Fibroblast of peridontal ligament (primary cell): ENCODE measurements around the gene UPF1.
"Not testable (repeated sequence)": the region's sequence is repeated elsewhere in the genome, so short reads cannot be mapped to it uniquely, and the experiment has no call there.

ENCODE experiments used
- DNase-seq: peaks from one replicate; pipeline ENCODE4 v3.0.0-alpha.2; 2010; ENCODE audit errors: extremely low read depth

The UPF1 gene

DNA sequence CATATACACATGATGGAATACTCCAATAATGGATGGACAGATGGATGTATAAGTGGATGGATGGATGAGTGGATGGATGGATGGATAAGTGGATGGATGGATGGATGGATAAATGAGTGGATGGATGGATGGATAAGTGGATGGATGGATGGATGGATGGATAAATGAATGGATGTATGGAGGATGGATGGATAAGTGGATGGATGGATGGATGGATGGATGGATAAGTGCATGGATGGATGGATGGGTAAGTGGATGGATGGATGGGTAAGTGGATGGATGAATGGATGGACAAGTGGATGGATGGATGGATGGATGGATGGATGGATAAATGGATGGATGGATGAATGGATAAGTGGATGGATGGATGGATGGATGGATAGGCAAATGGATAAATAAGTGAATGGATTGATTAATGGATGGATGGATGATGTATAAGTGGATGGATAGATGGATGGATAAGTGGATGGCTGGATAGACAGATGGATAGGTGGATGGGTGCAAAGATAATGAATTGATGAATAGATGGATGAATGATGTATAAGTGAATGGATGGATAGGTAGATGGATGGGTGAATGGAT is 32.3 kb upstream of the UPF1 start:
- DNase-seq: no peak

DNA sequence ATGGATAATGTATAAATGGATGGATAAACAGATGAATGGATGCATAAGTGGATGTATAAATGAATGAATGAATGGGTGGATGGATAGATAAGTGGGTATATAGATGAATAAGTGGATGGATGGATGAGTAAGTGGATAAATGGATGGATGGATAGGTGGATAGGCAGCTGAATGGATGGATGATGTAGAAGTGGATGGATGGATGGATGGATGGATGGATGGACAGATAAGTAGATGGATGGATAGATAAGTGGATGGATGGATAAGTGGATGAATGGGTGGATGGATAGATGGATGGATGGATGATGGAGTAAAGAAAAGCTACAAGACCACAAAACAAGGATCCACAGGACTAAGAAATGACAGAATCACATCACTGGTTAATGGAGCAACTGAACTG is 31.7 kb upstream of the UPF1 start:
- DNase-seq: no peak

- DNase-seq: no peak
Measured at GRCh38 chr19:18800636-18801035, 31.1 kb upstream of the UPF1 start.

GRCh38 chr19:18802354-18802753 is 29.4 kb upstream of the UPF1 start:
- no peak for DNase-seq

DNA sequence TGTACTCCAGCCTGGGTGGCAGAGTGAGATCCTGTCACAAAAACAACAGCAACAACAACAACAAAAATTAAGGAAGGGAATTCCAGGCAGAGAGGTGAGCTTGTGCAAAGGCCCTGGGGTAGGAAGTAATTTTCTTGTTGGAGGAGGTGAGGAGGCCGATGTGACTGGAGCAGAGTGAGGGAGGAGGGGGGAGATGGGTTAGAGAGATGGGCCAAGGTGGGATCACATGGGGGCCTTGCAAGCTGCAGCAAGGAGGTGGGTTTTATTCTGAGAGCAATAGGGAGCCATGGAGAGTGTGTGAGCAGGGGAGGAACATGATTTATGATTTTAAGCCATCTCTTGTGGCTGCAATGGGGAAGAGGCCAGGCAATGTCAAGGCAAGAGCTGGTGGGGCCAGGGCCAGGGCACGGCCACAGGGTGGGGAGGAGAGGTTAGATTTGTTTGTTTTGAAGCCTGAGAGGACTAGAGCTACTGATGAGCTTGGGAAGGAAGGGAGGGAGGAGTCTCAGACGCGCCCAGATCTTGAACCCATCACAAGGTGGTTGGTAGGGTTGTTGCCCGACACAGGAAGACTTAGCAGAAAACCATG is 28.1 kb upstream of the UPF1 start:
- no peak for DNase-seq

GRCh38 chr19:18804139-18804601 is 27.6 kb upstream of the UPF1 start:
- no peak for DNase-seq

GRCh38 chr19:18804643-18805042 is 27.1 kb upstream of the UPF1 start:
- no peak for DNase-seq

GRCh38 chr19:18807861-18808331 is 23.9 kb upstream of the UPF1 start:
- DNase-seq: peak; percentile 18

DNA sequence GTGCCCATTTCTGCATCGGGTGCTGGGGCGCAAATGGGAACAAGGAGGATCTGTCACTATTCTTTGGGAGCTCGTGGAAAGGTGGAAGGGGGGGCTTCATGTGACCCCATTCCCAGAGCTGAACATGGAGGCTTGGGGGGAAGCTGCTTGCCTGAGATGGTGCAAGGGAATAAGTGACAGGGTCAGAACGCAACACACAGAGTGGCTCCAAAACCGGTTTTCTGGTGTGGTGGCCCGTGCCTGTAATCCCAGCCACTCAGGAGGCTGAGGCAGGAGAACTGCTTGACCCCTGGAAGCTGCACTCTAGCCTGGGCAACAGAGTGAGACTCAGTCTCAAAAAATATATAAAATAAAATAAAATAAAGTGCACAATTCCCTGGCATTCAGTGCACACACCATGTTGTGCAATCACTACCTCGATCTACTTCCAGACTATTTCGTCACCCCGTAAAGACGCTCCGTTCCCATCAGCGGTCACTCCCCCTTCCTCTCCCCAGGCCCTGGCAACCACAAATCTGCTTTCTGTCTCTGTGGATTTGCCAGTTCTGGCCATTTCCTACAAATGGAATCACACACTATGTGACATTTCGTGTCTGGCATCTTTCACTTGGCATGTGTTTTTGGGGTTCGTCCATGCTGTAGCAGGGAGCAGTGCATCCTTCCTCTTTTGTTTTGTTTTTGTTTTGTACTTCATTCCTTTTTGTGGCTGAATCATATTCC is 22.4 kb upstream of the UPF1 start:
- DNase-seq: peak; percentile 62

DNA sequence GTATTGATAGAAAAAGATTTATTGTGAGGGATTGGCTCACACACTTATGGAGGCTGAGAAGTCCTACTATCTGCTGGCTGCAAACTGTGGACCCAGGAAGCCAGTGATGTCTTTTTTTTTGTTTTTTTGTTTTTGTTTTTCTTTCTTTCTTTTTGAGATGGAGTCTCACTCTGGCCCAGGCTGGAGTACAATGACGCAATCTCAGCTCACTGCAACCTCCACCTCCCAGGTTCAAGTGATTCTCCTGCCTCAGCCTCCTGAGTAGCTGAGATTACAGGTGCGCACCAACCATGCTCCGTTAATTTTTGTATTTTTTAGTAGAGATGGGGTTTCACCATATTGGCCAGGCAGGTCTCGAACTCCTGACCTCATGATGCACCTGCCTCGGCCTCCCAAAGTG is 20.1 kb upstream of the UPF1 start:
- DNase-seq: not testable (repeated sequence)

DNA sequence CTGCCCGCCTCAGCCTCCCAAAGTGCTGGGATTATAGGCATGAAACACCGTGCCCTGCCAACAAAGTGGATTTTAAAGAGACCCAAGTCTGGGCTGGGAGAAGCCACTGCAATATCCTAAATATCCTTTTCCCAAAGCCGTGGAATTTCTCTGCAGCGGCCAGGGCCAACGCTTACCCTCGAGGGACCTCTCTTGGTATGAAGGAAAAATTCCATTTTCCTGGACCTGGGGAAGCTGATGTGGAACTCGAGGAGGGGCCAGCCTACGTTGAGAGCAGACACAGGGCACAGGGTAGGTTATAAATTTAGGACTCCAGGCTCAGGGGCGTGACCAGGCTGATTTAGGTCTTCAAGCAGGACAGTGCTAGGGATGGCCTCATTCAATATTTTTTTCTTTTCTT is 17.7 kb upstream of the UPF1 start:
- peak; percentile 68 for DNase-seq

- no peak for DNase-seq
Measured at GRCh38 chr19:18815673-18816072, 16.1 kb upstream of the UPF1 start.

GRCh38 chr19:18816645-18817044 is 15.1 kb upstream of the UPF1 start:
- not testable (repeated sequence) for DNase-seq

DNA sequence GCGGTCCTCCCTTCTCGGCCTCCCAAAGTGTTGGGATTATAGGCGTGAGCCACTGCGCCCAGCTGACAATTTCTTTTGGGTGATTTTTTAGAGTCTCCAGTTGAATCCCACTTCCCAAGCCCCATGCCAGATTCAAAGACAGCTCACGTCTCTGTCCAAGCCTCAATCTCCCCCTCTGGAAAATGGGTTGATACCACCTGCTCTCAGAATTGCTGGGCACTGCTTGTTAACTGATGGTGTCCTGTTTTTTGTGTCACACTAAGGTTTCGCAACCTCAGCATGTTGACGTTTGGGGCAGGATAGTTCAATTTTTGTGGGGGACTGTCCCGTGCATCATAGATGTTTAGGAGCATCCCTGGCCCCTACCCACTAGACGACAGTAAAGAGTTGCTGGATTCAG is 14.2 kb upstream of the UPF1 start:
- DNase-seq: no peak

- DNase-seq: no peak
Measured at GRCh38 chr19:18828786-18829185, 3.0 kb upstream of the UPF1 start.

DNA sequence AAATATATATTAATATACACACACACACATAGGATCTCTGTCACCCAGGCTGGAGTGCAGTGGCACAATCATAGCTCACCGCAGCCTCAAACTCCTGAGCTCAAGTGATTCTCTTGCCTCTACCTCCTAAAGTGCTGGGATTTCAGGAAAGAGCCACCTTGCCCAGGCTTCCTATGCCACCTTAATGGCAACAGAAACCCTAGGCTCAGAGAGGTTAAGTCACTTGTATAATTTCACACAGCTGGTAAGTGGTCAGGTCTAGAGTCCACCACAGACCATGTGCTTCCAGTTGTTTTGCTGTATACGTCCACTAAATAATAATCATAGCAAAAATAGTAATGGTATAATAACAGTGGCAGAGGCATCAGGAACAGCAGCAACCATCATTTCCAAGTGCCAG is 1.3 kb upstream of the UPF1 start:
- DNase-seq: no peak

DNA sequence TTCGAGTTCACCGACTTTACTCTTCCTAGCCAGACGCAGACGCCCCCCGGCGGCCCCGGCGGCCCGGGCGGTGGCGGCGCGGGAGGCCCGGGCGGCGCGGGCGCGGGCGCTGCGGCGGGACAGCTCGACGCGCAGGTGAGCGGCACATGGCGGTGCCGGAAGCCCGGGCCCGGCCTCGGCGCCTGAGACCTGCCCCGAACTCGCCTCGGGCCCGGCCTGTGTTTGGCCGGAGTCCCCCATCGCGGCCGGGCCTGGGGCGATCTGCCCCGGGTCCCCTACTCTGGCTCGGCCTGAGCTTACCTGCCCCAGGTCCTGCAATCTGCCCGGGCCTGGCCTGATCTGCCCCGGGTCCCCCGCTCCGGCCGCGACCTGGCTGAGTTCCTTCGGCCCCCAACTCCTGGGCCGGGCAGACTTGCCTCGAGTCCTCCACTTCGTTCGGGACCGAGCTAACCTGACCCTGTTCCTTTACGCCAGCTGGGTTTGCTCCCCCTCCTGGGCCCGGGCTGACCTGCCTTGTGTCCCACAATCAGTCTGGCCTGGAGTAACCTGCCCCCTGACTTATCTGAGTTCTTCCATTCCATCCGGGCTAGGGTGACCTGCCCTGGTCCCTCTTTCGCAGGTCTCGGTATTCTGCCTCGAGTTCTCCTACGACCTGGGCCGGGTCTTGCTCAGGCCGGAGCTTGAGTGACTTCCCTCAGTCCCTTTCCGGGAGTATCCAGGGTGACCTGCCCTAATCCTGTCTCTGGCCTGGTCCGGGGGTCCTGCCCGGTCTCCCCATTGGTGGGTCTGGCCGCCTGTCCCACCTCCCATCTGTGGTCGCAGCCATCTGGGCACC is 764 bp downstream of the UPF1 start:
- no peak for DNase-seq

DNA sequence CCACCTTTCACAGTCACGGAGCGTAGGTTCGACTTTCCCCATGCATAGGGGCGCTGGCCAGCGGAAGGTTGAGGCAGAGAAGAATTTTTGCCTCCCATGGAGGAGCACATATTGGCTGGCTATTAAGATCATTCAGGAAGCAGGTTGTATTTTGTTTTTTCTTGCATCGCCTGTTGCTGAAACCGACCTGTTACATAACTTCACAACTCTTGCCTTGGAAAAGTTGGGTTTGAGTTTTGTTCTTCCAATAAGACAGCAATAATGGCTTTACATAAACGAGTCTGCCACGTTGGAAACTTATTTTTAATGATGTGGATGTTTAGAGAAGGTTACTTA is 1.4 kb downstream of the UPF1 start:
- peak; percentile 25 for DNase-seq

- peak; percentile 7 for DNase-seq
Measured at GRCh38 chr19:18833849-18834643, 2.3 kb downstream of the UPF1 start.

DNA sequence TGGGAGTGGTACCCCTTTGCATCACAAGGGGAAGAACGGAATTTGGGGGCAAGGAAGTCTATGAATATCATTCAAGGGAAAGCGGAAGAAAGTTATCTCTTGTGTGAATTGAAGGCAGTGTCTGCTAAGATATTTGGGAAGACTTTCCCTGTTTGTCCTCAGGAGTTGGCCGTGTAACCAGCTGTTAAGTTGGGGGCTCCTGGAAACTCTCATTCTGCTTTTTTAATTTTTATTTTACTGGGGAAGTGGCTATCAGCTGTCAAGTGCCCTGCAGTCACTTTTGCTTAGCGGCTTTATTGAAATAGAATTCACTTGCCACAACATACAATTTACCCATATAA is 2.9 kb downstream of the UPF1 start:
- no peak for DNase-seq

- DNase-seq: no peak
Measured at GRCh38 chr19:18839465-18840287, 7.9 kb downstream of the UPF1 start.
